ENCODE measurements around the gene FADS3. TPM values are rescaled to one million over a fixed set of nuclear protein-coding genes. Genes with fewer than 3 reads are reported as not detected.

FADS3 gene
- total and polyA plus RNA-seq, 2 of the 13 experiments (the other 11 are each of a cell fraction or from before 2014, with no cell fraction given): 13.4 to 23.2 TPM

DNA sequence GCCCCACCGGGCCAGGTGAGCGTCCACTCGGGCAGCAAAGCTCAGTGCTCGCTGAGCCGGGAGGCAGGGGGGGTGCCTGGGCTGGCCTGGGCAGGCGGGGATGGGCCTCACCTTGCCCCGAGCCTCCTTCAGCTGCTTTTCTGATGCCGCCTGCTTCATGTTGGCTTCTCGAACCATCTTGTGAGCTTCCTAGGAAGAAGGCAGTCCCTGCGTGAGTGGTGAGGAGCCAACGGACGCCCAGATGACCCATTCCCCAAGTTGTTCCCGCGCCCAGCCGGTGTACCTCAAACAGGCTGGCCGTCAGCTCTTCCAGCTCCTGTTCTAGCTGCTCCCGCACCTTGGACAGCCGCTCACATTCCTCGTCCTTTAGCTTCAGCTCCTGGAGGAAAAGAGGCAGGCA, 15.9 kb upstream of the FADS3 start:
- Histone ChIP-seq H3K4me1 (ENCODE audit: insufficient read depth, low read length) (peaks cover 44% of the 10 kb centered on the region), H3K79me2 (ENCODE audit: insufficient read depth, low read length) (no peaks in the 10 kb centered on the region), H3K36me3 (replicated peaks in 1 of 2; ENCODE audit: control insufficient read depth in 1 of 2, insufficient read depth in 2 of 2, low read length in 2 of 2) (no peaks in the 10 kb centered on the region), H3K9me3 (ENCODE audit: low read length) (no peaks in the 10 kb centered on the region), H3K9ac (ENCODE audit: insufficient read depth, low read depth, low read length) (no peak overlapping the region), H3K4me3 (replicated peaks in 1 of 3; ENCODE audit: insufficient read depth in 1 of 3, low read depth in 2 of 3, low read length in 3 of 3) (no peak overlapping the region), H3K27ac (ENCODE audit: extremely low read length, insufficient read depth, low read length) (no peak overlapping the region), H3K27me3 (ENCODE audit: control insufficient read depth in 1 of 2, insufficient read depth in 2 of 2, low read length in 2 of 2) (peaks cover 1 to 8% of the 10 kb centered on the region in 2 experiments; a peak in 2 of 5 replicates), H4K20me1 (ENCODE audit: insufficient read depth, low read length) (no peaks in the 10 kb centered on the region), H3K4me2 (ENCODE audit: low read depth, low read length) (no peak overlapping the region), H2AFZ (ENCODE audit: low read length) (no peak overlapping the region)
- ATAC-seq: no peak
- in situ Hi-C loops (cut with HindIII; ENCODE audit: extremely low pct_ligation_motif_present, low pct_unique_long_range_greater_than_20kb) (no loop called here), intact Hi-C loops (cut with micrococcal nuclease; ENCODE audit: unreplicated experiment) (no loop called here)
- ChIA-PET CTCF (ENCODE audit: low intra/inter-chr PET ratio, low total read pairs) (no interaction called here), POLR2A (interaction anchor here (1.0 kb wide), 1 partner anchor 16 kb away, joined by 4 read pairs; no protein-coding TSS in a partner anchor)
- no peak for FAIRE-seq
- TF ChIP-seq U2AF1 (optimal IDR thresholded peaks at IDR 0.05; ENCODE audit: low read depth, low read length) (no peak), STAG1 (CRISPR knock-in tag; IDR thresholded peaks at IDR 0.05) (no peak), MED1 (CRISPR knock-in tag; IDR thresholded peaks at IDR 0.05) (no peak), ARNT2 (CRISPR knock-in tag; IDR thresholded peaks at IDR 0.05; ENCODE audit: low read depth) (no peak), ZNF225 (CRISPR knock-in tag; IDR thresholded peaks at IDR 0.05) (no peak), ADNP (CRISPR knock-in tag; IDR thresholded peaks at IDR 0.05) (no peak), CEBPG (CRISPR knock-in tag; IDR thresholded peaks at IDR 0.05) (no peak)
- TF ChIP-seq, protein P1, sequence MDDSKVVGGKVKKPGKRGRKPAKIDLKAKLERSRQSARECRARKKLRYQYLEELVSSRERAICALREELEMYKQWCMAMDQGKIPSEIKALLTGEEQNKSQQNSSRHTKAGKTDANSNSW (CRISPR knock-in tag; IDR thresholded peaks at IDR 0.05; ENCODE audit: borderline replicate concordance): no peak
- TF ChIP-seq, protein P2, sequence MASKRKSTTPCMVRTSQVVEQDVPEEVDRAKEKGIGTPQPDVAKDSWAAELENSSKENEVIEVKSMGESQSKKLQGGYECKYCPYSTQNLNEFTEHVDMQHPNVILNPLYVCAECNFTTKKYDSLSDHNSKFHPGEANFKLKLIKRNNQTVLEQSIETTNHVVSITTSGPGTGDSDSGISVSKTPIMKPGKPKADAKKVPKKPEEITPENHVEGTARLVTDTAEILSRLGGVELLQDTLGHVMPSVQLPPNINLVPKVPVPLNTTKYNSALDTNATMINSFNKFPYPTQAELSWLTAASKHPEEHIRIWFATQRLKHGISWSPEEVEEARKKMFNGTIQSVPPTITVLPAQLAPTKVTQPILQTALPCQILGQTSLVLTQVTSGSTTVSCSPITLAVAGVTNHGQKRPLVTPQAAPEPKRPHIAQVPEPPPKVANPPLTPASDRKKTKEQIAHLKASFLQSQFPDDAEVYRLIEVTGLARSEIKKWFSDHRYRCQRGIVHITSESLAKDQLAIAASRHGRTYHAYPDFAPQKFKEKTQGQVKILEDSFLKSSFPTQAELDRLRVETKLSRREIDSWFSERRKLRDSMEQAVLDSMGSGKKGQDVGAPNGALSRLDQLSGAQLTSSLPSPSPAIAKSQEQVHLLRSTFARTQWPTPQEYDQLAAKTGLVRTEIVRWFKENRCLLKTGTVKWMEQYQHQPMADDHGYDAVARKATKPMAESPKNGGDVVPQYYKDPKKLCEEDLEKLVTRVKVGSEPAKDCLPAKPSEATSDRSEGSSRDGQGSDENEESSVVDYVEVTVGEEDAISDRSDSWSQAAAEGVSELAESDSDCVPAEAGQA (IDR thresholded peaks at IDR 0.05; ENCODE audit: low read depth): no peak
- TF ChIP-seq, protein P2 (CRISPR knock-in tag; IDR thresholded peaks at IDR 0.05; ENCODE audit: borderline replicate concordance): no peak
- DNase-seq (ENCODE audit: low spot score): no peak
- no TSS peak for BruUV-seq (replicated peaks)
- WGBS (ENCODE audit: low lambda C conversion rate): 78% methylated on average over 12 of the region's 19 CpGs
